Thyroid gland (tissue), 4 donors: Measurements from ENCODE around the gene CRACR2B. TPM values are rescaled to one million over a fixed set of nuclear protein-coding genes. Genes with fewer than 3 reads are reported as not detected.
A peak's percentile ranks its signal among the peaks of the same experiment; 100 is the strongest.

Experiments used
- DNase-seq, 2 donors: peaks; one replicate each; pipeline ENCODE4 v3.0.0-alpha.2; 2019
- H3K27ac ChIP-seq, 3 donors: fragments of 200-600 bp; sonication (generic); 1 replicate in 2 of 3; 2 replicates in 1 of 3; pipeline ENCODE4 v1.5.1; 2016 to 2019; ENCODE audit warnings: mild to moderate bottlenecking in 1 of 3, moderate library complexity in 1 of 3
- H3K27me3 ChIP-seq: fragments of 200-600 bp; sonication (generic); one replicate; pipeline ENCODE4 v1.5.1; 2019
- H3K36me3 ChIP-seq, 2 donors: fragments of 200-600 bp; sonication (generic); one replicate each; pipeline ENCODE4 v1.5.1; 2016 to 2019
- H3K4me1 ChIP-seq, 2 donors: fragments of 200-600 bp; sonication (generic); one replicate each; pipeline ENCODE4 v1.5.1; 2017 to 2019
- H3K4me3 ChIP-seq, 3 donors: fragments of 200-600 bp; sonication (generic); replicated peaks in 1 of 3; 1 replicate in 2 of 3; 2 replicates in 1 of 3; pipeline ENCODE4 v1.5.1; 2016; ENCODE audit warnings: mild to moderate bottlenecking in 1 of 3
- H3K9me3 ChIP-seq: fragments of 200-600 bp; sonication (generic); one replicate; pipeline ENCODE4 v1.5.1; 2017
- POLR2A ChIP-seq, 2 donors: fragments of 450-650 bp; IDR thresholded peaks; one replicate each; pipeline ENCODE4 v1.6.1; 2017; ENCODE audit warnings: antibody characterized with exemption in 2 of 2, mild to moderate bottlenecking in 2 of 2, moderate library complexity in 1 of 2
- WGBS, 2 donors: methylation state at CpG; one replicate each; pipeline ENCODE4 v1.1.5; 2017; 5-methylcytosine and 5-hydroxymethylcytosine counted together
- intact Hi-C: fragments of 100-400 bp; cut with DNase I; formaldehyde crosslinking; loops from one replicate; pipeline ENCODE4 v1.15.1; 2023
- total RNA-seq, 4 donors: library from RNA; depleted of rRNA; stranded (reverse); fragments of >200 nt; gene quantifications; one replicate each; pipeline ENCODE4 v1.2.3, GENCODE V29; 2016
- TF ChIP-seq, protein P1 (sequence below), 6 experiments: fragments of 200-600 bp in 3 of 6; fragments of 450-650 bp in 3 of 6; sonication (generic) in 3 of 6; IDR thresholded peaks; one replicate each; pipeline ENCODE4 v1.5.1; 2016 to 2019; ENCODE audit warnings: antibody characterized with exemption in 6 of 6, mild to moderate bottlenecking in 2 of 6, inconsistent platforms in 1 of 6, moderate library complexity in 1 of 6

Gene CRACR2B
- total RNA-seq, 4 donors from 2014 or later: 4.1 to 21.2 (median 12.3) TPM

DNA sequence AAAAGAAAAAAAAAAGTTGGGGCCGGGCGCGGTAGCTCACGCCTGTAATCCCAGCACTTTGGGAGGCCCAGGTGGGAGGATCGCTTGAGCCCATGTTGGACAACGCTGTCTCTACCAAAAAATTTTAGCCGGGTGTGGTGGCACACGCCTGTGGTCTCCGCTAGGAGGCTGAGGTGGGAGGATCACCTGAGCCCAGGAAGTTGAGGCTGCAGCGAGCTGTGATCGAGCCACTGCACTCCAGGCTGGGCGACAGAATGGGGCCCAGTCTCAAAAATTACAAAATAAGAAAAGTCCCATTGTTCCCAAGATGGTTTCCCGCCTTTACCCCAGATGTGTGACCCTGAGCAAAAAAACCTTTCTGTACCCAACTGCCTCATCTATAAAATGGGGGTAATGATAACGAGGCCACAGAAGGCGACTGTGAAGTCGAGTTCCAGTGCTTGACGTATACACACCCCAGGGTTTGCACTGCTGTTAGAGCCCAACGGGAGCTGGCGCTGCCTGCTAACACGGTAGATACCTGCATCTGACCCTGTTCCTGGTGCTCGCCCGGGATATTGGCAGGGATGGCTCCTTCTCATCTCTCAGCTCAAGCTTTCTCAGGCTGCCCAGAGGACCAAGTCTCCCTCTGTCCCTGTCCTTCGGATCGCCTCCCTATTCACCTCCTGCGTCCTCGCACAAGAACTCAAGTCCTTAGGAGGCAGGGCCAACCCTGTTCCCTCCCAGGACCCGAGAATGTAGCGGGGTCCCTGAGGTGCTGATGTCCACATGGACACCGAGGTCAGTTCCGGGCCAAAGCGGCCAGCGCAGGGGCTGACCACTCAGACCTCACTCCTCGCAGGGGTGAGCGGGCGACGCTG, 19.1 kb upstream of the CRACR2B start:
- H3K9me3 ChIP-seq: no peaks in the 10 kb centered on the region
- no peak for TF ChIP-seq POLR2A (IDR thresholded peaks at IDR 0.05)
- TF ChIP-seq, protein P1, sequence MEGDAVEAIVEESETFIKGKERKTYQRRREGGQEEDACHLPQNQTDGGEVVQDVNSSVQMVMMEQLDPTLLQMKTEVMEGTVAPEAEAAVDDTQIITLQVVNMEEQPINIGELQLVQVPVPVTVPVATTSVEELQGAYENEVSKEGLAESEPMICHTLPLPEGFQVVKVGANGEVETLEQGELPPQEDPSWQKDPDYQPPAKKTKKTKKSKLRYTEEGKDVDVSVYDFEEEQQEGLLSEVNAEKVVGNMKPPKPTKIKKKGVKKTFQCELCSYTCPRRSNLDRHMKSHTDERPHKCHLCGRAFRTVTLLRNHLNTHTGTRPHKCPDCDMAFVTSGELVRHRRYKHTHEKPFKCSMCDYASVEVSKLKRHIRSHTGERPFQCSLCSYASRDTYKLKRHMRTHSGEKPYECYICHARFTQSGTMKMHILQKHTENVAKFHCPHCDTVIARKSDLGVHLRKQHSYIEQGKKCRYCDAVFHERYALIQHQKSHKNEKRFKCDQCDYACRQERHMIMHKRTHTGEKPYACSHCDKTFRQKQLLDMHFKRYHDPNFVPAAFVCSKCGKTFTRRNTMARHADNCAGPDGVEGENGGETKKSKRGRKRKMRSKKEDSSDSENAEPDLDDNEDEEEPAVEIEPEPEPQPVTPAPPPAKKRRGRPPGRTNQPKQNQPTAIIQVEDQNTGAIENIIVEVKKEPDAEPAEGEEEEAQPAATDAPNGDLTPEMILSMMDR (IDR thresholded peaks at IDR 0.05): no peak
- no peaks in the 10 kb centered on the region for H3K27me3 ChIP-seq
- H3K4me1 ChIP-seq: peaks cover 31 to 35% of the 10 kb centered on the region in 2 donors
- peak overlapping the region; percentile 95 to 97 (median 97) for H3K27ac ChIP-seq
- WGBS, 2 donors: 37 to 53% methylated on average over 23 to 27 of the region's 36 CpGs
- no peak for DNase-seq
- H3K4me3 ChIP-seq: peak overlapping the region; percentile 68 to 85 (median 80)
- peaks cover 21 to 22% of the 10 kb centered on the region in 2 donors for H3K36me3 ChIP-seq
- intact Hi-C loops: no loop called here

DNA sequence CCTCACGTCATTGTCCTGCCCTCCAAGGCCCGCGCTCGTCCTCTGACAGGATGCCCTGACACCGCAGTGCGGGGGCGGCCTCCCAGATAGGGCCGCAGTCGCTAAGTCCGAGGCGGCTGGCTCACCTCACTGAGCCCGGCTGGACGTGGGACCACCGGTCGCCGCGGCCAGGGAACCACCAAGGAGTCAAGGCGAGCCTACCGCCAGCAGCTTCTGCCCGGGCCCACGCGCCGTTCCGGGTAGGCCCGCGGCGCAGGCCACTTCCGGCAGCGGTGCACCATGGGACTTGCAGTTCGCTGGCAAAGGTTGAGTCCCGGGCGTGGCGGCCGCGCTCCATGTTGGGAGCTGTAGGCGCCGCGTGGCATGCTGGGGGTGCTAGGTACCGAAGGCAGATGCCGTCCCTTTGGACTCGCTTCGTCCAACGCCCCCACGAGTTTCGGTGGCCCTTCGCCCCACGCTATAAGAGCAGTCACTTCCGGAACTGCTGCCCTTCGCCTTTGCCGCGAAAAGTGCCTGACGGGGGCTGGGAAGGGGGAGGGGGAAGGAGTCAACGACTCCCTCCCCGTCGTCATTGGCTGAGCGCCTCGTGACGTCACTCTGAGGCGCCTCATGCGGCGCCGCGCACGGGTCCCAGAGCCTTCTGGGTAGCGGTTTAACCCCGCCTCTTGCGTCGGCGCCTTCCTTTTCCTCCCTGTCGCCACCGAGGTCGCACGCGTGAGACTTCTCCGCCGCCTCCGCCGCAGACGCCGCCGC, 18.3 kb upstream of the CRACR2B start, which contains the start of gene RPLP2:
Gene RPLP2 (plus strand): TSS at position 681 of the 753 bp plus-strand sequence. CDS start 268 bp downstream, outside the sequence.
- intact Hi-C loops: no loop called here
- Histone ChIP-seq H3K4me3 (peak within 1 kb of the TSS; percentile 68 to 85 (median 80)), H3K36me3 (peaks cover 22 to 24% of the 10 kb centered on the region in 2 donors), H3K9me3 (no peaks in the 10 kb centered on the region), H3K27ac (peak within 1 kb of the TSS; percentile 95 to 97 (median 97)), H3K27me3 (no peaks in the 10 kb centered on the region), H3K4me1 (peaks cover 26 to 30% of the 10 kb centered on the region in 2 donors)
- WGBS, 2 donors: 0% methylated on average over 8 to 31 of the region's 81 CpGs
- DNase-seq: peak; percentile 99
- TF ChIP-seq POLR2A (IDR thresholded peaks at IDR 0.05): peak; percentile 79 to 81
- TF ChIP-seq, protein P1 (IDR thresholded peaks at IDR 0.05): peak in 1 of 6 experiments; percentile 23

DNA sequence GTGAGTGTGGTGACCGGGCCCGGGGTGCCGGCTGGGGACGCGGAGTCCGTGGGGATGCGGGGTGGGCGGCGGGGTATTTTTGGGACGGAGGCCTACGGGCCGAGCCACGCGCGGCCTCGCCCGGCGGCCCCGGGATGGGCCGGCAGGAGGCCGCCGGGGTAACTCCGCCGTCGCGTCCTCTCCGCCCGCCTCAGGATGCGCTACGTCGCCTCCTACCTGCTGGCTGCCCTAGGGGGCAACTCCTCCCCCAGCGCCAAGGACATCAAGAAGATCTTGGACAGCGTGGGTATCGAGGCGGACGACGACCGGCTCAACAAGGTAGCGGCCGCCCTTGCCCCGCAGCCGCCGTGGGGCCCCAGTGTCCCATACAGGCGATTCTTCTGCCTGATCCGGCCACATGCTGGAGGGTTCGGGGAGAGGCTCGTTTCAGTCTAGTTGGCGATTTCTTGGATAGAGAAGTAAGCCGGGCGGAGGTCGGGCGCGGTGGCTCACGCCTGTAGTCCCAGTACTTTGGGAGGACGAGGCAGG, 17.6 kb upstream of the CRACR2B start:
- Histone ChIP-seq H3K36me3 (peaks cover 22 to 24% of the 10 kb centered on the region in 2 donors), H3K27me3 (no peaks in the 10 kb centered on the region), H3K4me3 (peak overlapping the region; percentile 68 to 85 (median 80)), H3K9me3 (no peaks in the 10 kb centered on the region), H3K4me1 (peaks cover 21 to 25% of the 10 kb centered on the region in 2 donors), H3K27ac (peak overlapping the region; percentile 95 to 97 (median 97))
- no peak for TF ChIP-seq POLR2A (IDR thresholded peaks at IDR 0.05)
- TF ChIP-seq, protein P1 (IDR thresholded peaks at IDR 0.05): peak in 1 of 6 experiments; percentile 10
- DNase-seq: no peak
- WGBS, 2 donors: 0% methylated on average over 32 to 33 of the region's 55 CpGs
- intact Hi-C loops: no loop called here

DNA sequence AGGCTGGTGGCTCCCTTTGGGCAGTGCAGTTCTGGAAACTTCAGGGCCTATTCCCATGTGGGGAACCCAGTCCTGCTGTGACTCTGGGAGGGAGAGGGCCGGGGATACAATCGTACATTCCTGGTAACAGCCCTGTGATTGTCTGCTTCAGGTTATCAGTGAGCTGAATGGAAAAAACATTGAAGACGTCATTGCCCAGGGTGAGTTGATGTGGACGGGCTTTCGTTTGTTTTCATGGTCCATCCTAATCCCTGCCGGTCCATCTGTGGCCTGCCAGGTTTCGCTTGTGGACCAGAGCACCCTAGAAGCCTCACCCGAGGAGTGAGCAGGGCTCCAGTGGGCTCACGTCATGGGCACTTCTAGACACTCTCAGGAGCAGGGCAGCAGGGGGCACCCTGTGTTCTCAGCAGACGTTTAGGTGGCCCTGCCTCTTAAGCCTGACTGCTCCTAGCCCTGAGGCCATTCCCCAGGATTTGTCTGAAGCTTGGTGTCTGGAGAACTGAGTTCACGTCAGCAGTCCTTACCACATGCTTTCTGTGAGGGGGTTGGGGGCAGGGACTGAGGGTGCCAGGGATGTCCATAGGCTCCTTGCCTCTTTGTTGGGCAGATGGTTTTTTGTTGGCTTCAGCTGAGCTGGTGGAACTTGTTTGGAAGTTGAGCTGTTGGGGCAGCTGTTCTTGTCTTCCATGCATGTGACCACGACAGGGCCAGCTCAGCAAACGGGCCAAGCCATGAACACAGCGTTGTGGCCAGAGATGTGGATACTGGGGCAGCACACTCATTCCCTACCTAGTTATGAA, 16.1 kb upstream of the CRACR2B start:
- Histone ChIP-seq H3K36me3 (peaks cover 22 to 24% of the 10 kb centered on the region in 2 donors), H3K27ac (no peak overlapping the region), H3K4me1 (peaks cover 17 to 23% of the 10 kb centered on the region in 2 donors), H3K27me3 (no peaks in the 10 kb centered on the region), H3K9me3 (no peaks in the 10 kb centered on the region), H3K4me3 (no peak overlapping the region)
- 77 to 88% methylated on average over 11 to 13 of the region's 14 CpGs for WGBS, 2 donors
- intact Hi-C loops: no loop called here
- TF ChIP-seq, protein P1 (IDR thresholded peaks at IDR 0.05): no peak
- no peak for TF ChIP-seq POLR2A (IDR thresholded peaks at IDR 0.05)
- DNase-seq: no peak
